ENCODE measurements around the gene CDKN1A. TPM values are rescaled to one million over a fixed set of nuclear protein-coding genes. Genes with fewer than 3 reads are reported as not detected.

Gene CDKN1A
- total RNA-seq, 3 donors from 2014 or later = 181 to 381 (median 255) TPM

DNA sequence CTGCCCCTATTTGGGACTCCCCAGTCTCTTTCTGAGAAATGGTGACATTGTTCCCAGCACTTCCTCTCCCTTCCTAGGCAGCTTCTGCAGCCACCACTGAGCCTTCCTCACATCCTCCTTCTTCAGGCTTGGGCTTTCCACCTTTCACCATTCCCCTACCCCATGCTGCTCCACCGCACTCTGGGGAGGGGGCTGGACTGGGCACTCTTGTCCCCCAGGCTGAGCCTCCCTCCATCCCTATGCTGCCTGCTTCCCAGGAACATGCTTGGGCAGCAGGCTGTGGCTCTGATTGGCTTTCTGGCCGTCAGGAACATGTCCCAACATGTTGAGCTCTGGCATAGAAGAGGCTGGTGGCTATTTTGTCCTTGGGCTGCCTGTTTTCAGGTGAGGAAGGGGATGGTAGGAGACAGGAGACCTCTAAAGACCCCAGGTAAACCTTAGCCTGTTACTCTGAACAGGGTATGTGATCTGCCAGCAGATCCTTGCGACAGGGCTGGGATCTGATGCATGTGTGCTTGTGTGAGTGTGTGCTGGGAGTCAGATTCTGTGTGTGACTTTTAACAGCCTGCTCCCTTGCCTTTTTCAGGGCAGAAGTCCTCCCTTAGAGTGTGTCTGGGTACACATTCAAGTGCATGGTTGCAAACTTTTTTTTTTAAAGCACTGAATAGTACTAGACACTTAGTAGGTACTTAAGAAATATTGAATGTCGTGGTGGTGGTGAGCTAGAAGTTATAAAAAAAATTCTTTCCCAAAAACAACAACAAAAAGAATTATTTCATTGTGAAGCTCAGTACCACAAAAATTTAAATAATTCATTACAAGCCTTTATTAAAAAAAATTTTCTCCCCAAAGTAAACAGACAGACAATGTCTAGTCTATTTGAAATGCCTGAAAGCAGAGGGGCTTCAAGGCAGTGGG is 2.1 kb upstream of the CDKN1A start:
- TF ChIP-seq, protein P1, sequence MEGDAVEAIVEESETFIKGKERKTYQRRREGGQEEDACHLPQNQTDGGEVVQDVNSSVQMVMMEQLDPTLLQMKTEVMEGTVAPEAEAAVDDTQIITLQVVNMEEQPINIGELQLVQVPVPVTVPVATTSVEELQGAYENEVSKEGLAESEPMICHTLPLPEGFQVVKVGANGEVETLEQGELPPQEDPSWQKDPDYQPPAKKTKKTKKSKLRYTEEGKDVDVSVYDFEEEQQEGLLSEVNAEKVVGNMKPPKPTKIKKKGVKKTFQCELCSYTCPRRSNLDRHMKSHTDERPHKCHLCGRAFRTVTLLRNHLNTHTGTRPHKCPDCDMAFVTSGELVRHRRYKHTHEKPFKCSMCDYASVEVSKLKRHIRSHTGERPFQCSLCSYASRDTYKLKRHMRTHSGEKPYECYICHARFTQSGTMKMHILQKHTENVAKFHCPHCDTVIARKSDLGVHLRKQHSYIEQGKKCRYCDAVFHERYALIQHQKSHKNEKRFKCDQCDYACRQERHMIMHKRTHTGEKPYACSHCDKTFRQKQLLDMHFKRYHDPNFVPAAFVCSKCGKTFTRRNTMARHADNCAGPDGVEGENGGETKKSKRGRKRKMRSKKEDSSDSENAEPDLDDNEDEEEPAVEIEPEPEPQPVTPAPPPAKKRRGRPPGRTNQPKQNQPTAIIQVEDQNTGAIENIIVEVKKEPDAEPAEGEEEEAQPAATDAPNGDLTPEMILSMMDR (IDR thresholded peaks at IDR 0.05) = no peak
- intact Hi-C loops (cut with DNase I, micrococcal nuclease) = no loop called here
- no peak for ATAC-seq
- no peak overlapping the region for H3K4me3 ChIP-seq
- DNase-seq = no peak
- no peaks in the 10 kb centered on the region for H3K36me3 ChIP-seq (ENCODE audit: low read depth)
- no peaks in the 10 kb centered on the region for H3K9me3 ChIP-seq
- H3K4me1 ChIP-seq (ENCODE audit: low read depth) = peaks cover 23% of the 10 kb centered on the region

DNA sequence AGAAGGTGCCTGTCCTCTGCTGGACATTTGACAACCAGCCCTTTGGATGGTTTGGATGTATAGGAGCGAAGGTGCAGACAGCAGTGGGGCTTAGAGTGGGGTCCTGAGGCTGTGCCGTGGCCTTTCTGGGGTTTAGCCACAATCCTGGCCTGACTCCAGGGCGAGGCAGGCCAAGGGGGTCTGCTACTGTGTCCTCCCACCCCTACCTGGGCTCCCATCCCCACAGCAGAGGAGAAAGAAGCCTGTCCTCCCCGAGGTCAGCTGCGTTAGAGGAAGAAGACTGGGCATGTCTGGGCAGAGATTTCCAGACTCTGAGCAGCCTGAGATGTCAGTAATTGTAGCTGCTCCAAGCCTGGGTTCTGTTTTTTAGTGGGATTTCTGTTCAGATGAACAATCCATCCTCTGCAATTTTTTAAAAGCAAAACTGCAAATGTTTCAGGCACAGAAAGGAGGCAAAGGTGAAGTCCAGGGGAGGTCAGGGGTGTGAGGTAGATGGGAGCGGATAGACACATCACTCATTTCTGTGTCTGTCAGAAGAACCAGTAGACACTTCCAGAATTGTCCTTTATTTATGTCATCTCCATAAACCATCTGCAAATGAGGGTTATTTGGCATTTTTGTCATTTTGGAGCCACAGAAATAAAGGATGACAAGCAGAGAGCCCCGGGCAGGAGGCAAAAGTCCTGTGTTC is 1.3 kb upstream of the CDKN1A start:
- H3K4me1 ChIP-seq (ENCODE audit: low read depth) = peaks cover 31% of the 10 kb centered on the region
- H3K9me3 ChIP-seq = no peaks in the 10 kb centered on the region
- ATAC-seq = no peak
- DNase-seq = no peak
- intact Hi-C loops (cut with DNase I, micrococcal nuclease) = no loop called here
- no peak overlapping the region for H3K4me3 ChIP-seq
- TF ChIP-seq, protein P1 (IDR thresholded peaks at IDR 0.05) = no peak
- no peaks in the 10 kb centered on the region for H3K36me3 ChIP-seq (ENCODE audit: low read depth)

DNA sequence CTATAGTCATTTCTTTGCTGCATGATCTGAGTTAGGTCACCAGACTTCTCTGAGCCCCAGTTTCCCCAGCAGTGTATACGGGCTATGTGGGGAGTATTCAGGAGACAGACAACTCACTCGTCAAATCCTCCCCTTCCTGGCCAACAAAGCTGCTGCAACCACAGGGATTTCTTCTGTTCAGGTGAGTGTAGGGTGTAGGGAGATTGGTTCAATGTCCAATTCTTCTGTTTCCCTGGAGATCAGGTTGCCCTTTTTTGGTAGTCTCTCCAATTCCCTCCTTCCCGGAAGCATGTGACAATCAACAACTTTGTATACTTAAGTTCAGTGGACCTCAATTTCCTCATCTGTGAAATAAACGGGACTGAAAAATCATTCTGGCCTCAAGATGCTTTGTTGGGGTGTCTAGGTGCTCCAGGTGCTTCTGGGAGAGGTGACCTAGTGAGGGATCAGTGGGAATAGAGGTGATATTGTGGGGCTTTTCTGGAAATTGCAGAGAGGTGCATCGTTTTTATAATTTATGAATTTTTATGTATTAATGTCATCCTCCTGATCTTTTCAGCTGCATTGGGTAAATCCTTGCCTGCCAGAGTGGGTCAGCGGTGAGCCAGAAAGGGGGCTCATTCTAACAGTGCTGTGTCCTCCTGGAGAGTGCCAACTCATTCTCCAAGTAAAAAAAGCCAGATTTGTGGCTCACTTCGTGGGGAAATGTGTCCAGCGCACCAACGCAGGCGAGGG is 594 bp upstream of the CDKN1A start:
- DNase-seq (no peak), ATAC-seq (no peak)
- H3K9me3 ChIP-seq = no peaks in the 10 kb centered on the region
- intact Hi-C loops (cut with DNase I, micrococcal nuclease) = no loop called here
- no peaks in the 10 kb centered on the region for H3K36me3 ChIP-seq (ENCODE audit: low read depth)
- H3K4me1 ChIP-seq (ENCODE audit: low read depth) = peaks cover 38% of the 10 kb centered on the region
- TF ChIP-seq, protein P1 (IDR thresholded peaks at IDR 0.05) = no peak
- H3K4me3 ChIP-seq = peak overlapping the region; percentile 81

DNA sequence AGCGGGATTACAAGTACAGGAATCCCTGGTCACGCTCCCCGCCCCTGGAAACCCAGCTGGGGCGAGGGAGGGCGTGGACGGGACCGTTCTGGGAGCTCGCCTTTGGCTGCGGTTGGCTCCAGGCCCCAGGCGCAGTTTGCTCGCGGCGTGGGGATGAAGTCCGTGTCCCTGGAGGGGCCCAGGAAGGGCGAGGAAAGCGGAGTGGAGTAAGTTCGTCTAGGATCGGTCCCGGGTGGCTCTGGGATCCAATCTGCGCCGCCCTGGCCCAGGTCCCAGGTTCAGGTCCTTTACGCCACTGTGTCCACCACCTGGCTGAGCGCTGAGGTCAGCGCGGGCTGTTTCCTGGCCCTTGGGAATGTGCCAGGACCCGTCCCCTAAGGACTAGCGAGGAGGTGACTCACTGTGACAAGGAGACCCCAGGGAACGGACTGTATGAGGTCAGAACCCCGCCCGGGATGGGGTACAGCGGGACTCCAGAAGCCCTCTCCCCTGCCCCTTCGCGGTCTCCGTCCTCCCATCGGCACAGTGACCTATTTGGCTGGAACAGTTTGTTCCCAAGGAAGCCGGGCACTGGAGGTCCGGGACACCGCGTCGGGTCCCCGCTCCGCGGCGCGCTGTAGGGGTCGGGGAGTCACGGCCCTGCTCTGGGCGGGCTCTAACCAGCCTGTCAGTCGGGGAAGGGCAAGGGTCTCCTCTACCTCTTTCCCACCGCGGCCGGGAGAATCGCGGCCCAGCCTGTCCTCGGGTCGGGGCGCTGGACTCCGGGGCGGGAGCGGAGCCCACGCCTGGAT is 724 bp downstream of the CDKN1A start:
- DNase-seq (peak; percentile 69 to 82 (median 78)), ATAC-seq (peak; percentile 24)
- Histone ChIP-seq H3K4me3 (peak overlapping the region; percentile 81), H3K4me1 (ENCODE audit: low read depth) (peaks cover 45% of the 10 kb centered on the region), H3K36me3 (ENCODE audit: low read depth) (no peaks in the 10 kb centered on the region), H3K9me3 (no peaks in the 10 kb centered on the region)
- intact Hi-C loops (cut with DNase I, micrococcal nuclease) = no loop called here
- TF ChIP-seq, protein P1 (IDR thresholded peaks at IDR 0.05) = no peak

Data from mucosa of descending colon (tissue), 3 donors.